H9 (cell line): ENCODE data around the gene HOXA4. TPM values are rescaled to one million over a fixed set of nuclear protein-coding genes. Genes with fewer than 3 reads are reported as not detected.
A peak's percentile ranks its signal among the peaks of the same experiment; 100 is the strongest.

Experiments
- DNase-seq: peaks from one replicate; pipeline ENCODE4 v3.0.0-alpha.2; 2017
- H2AFZ ChIP-seq: one replicate; pipeline ENCODE4 v1.6.1; 2013; ENCODE audit warnings: mild to moderate bottlenecking, low read length, control low read depth, moderate library complexity
- H2AK5ac ChIP-seq: 2 replicates; pipeline ENCODE4 v1.6.1; 2013; ENCODE audit warnings: low read length, control low read depth, mixed read lengths; ENCODE audit not compliant: insufficient read length
- H2BK120ac ChIP-seq: one replicate; pipeline ENCODE4 v1.6.1; 2013; ENCODE audit warnings: low read depth, mild to moderate bottlenecking, low read length, control low read depth, inconsistent platforms; ENCODE audit not compliant: poor library complexity, severe bottlenecking
- H2BK12ac ChIP-seq: 2 replicates; pipeline ENCODE4 v1.6.1; 2013; ENCODE audit warnings: low read length, control low read depth, mixed read lengths, low read depth; ENCODE audit not compliant: insufficient read length
- H2BK15ac ChIP-seq: 2 replicates; pipeline ENCODE4 v1.6.1; 2013; ENCODE audit warnings: low read depth, low read length, control low read depth
- H2BK20ac ChIP-seq: one replicate; pipeline ENCODE4 v1.6.1; 2013; ENCODE audit warnings: low read depth, mild to moderate bottlenecking, low read length, control low read depth, inconsistent platforms; ENCODE audit not compliant: poor library complexity, severe bottlenecking
- H2BK5ac ChIP-seq: 2 replicates; pipeline ENCODE4 v1.6.1; 2013; ENCODE audit warnings: low read length, control low read depth, mixed read lengths; ENCODE audit not compliant: insufficient read length
- H3K14ac ChIP-seq: 2 replicates; pipeline ENCODE4 v1.6.1; 2013; ENCODE audit warnings: low read length, control low read depth; ENCODE audit not compliant: insufficient read depth
- H3K18ac ChIP-seq: 2 replicates; pipeline ENCODE4 v1.6.1; 2013; ENCODE audit warnings: low read depth, mild to moderate bottlenecking, mixed read lengths, low read length, control low read depth; ENCODE audit not compliant: insufficient read length
- H3K23ac ChIP-seq: 2 replicates; pipeline ENCODE4 v1.6.1; 2013; ENCODE audit warnings: low read length, control low read depth, mixed read lengths, low read depth; ENCODE audit not compliant: insufficient read length
- H3K23me2 ChIP-seq: 2 replicates; pipeline ENCODE4 v1.6.1; 2013; ENCODE audit warnings: low read depth, mild to moderate bottlenecking, mixed read lengths, low read length, control low read depth; ENCODE audit not compliant: insufficient read length, poor library complexity, severe bottlenecking
- H3K27ac ChIP-seq: 2 replicates; pipeline ENCODE4 v1.5.1; 2013; ENCODE audit warnings: low read length, control low read depth, mixed read lengths, low read depth; ENCODE audit not compliant: insufficient read length
- H3K27me3 ChIP-seq: 2 replicates; pipeline ENCODE4 v1.6.1; 2013; ENCODE audit warnings: low read length, control low read depth, inconsistent platforms; ENCODE audit not compliant: insufficient read depth
- H3K4ac ChIP-seq: 2 replicates; pipeline ENCODE4 v1.6.1; 2013; ENCODE audit warnings: low read depth, mild to moderate bottlenecking, control low read depth, inconsistent platforms, low read length, moderate library complexity
- H3K4me1 ChIP-seq: 2 replicates; pipeline ENCODE4 v1.6.1; 2013; ENCODE audit warnings: low read length, control low read depth, inconsistent platforms; ENCODE audit not compliant: insufficient read depth
- H3K4me2 ChIP-seq: 2 replicates; pipeline ENCODE4 v1.6.1; 2013; ENCODE audit warnings: low read length, control low read depth, mixed read lengths; ENCODE audit not compliant: insufficient read length, insufficient read depth
- H3K56ac ChIP-seq: 2 replicates; pipeline ENCODE4 v1.6.1; 2013; ENCODE audit warnings: low read depth, mild to moderate bottlenecking, mixed read lengths, low read length, control low read depth; ENCODE audit not compliant: insufficient read length
- H3K79me1 ChIP-seq: 2 replicates; pipeline ENCODE4 v1.6.1; 2013; ENCODE audit warnings: low read depth, mild to moderate bottlenecking, moderate library complexity, low read length, control low read depth, inconsistent platforms; ENCODE audit not compliant: insufficient read depth, poor library complexity, severe bottlenecking
- H3K79me2 ChIP-seq: 2 replicates; pipeline ENCODE4 v1.6.1; 2013; ENCODE audit warnings: low read length, control low read depth, inconsistent platforms; ENCODE audit not compliant: insufficient read depth
- H3K9ac ChIP-seq: 2 replicates; pipeline ENCODE4 v1.6.1; 2013; ENCODE audit warnings: low read length, control low read depth, mixed read lengths; ENCODE audit not compliant: insufficient read length; ENCODE audit errors: extremely low read depth
- H3K9me3 ChIP-seq: one replicate; pipeline ENCODE4 v1.6.1; 2013; ENCODE audit warnings: low read depth, low read length, inconsistent platforms; ENCODE audit not compliant: control insufficient read depth
- H3T11ph ChIP-seq: one replicate; pipeline ENCODE4 v1.6.1; 2013; ENCODE audit warnings: mild to moderate bottlenecking, low read length, control low read depth, inconsistent platforms
- H4K20me1 ChIP-seq: one replicate; pipeline ENCODE4 v1.6.1; 2013; ENCODE audit not compliant: control insufficient read depth, insufficient read length, insufficient read depth
- H4K5ac ChIP-seq: 2 replicates; pipeline ENCODE4 v1.6.1; 2013; ENCODE audit warnings: low read depth, mild to moderate bottlenecking, mixed read lengths, low read length, control low read depth; ENCODE audit not compliant: insufficient read length
- H4K8ac ChIP-seq: replicated peaks from 2 replicates; pipeline ENCODE4 v1.6.1; 2013; ENCODE audit warnings: low read length, control low read depth, mixed read lengths, low read depth; ENCODE audit not compliant: insufficient read length
- H4K91ac ChIP-seq: 2 replicates; pipeline ENCODE4 v1.6.1; 2013; ENCODE audit warnings: low read depth, mild to moderate bottlenecking, moderate library complexity, mixed read lengths, low read length, control low read depth; ENCODE audit not compliant: insufficient read length
- H3K27ac Mint-ChIP-seq, 3 experiments: 2 replicates in 2 of 3; 3 replicates in 1 of 3; pipeline ENCODE4 v1.8.0; 2020 to 2021; ENCODE audit warnings: mixed read lengths in 3 of 3, mild to moderate bottlenecking in 1 of 3, moderate library complexity in 1 of 3
- H3K27me3 Mint-ChIP-seq: 2 replicates; pipeline ENCODE4 v1.8.0; 2021; ENCODE audit warnings: low read depth, mild to moderate bottlenecking, moderate library complexity, mixed read lengths
- H3K36me3 Mint-ChIP-seq, 3 experiments: 2 replicates in 2 of 3; 3 replicates in 1 of 3; pipeline ENCODE4 v1.8.0; 2020 to 2021; ENCODE audit warnings: low read depth in 3 of 3, mixed read lengths in 3 of 3; ENCODE audit not compliant: insufficient read depth in 1 of 3
- H3K4me1 Mint-ChIP-seq, 2 experiments: 2 replicates each; pipeline ENCODE4 v1.8.0; 2020; ENCODE audit warnings: mixed read lengths in 2 of 2
- H3K4me3 Mint-ChIP-seq, 2 experiments: 2 replicates in 1 of 2; 3 replicates in 1 of 2; pipeline ENCODE4 v1.8.0; 2020 to 2021; ENCODE audit warnings: mild to moderate bottlenecking in 2 of 2, mixed read lengths in 2 of 2, moderate library complexity in 1 of 2
- H3K9me3 Mint-ChIP-seq, 2 experiments: 2 replicates in 1 of 2; 3 replicates in 1 of 2; pipeline ENCODE4 v1.8.0; 2020; ENCODE audit warnings: mild to moderate bottlenecking in 2 of 2, mixed read lengths in 2 of 2, moderate library complexity in 1 of 2
- CTCF ChIP-seq: fragments of 200-600 bp; sonication (generic); conservative IDR thresholded peaks from 3 replicates; pipeline ENCODE4 v1.8.0; 2021; ENCODE audit warnings: antibody characterized with exemption, mild to moderate bottlenecking
- WGBS: extraction: QIAGEN DNeasy Blood & Tissue Kit; methylation state at CpG from one replicate; pipeline ENCODE4 v1.1.7; 2013; ENCODE audit warnings: missing lambda C conversion rate, low lambda C conversion rate, mixed read lengths; ENCODE audit not compliant: insufficient read length; ENCODE audit errors: extremely low coverage; 5-methylcytosine and 5-hydroxymethylcytosine counted together
- total RNA-seq: library from RNA; stranded (reverse); gene quantifications from 2 replicates; pipeline ENCODE4 v1.2.1, GENCODE V29; 2021

The HOXA4 gene
- total RNA-seq, 1 experiment from 2014 or later, result not detected

GRCh38 chr7:27174874-27175625 lies 44.5 kb upstream of the HOXA4 start:
- no CpG with 5 or more reads among the region's 12 CpGs for WGBS
- H3K27me3 Mint-ChIP-seq, result peaks cover 98% of the 10 kb centered on the region

More at GRCh38 chr7:27174874-27175625, 44.5 kb upstream of the HOXA4 start:
- Histone ChIP-seq H3K56ac (no peak overlapping the region), H2BK15ac (no peak overlapping the region), H3K27me3 (peaks cover 98% of the 10 kb centered on the region), H3K9me3 (no peaks in the 10 kb centered on the region), H3K79me1 (no peaks in the 10 kb centered on the region), H4K8ac (no peak overlapping the region), H3K14ac (no peak overlapping the region), H4K20me1 (no peaks in the 10 kb centered on the region), H2AFZ (no peak overlapping the region), H2BK120ac (no peak overlapping the region), H3K79me2 (no peaks in the 10 kb centered on the region), H3K23ac (no peak overlapping the region), H2BK20ac (no peak overlapping the region), H3K27ac (no peak overlapping the region), H4K91ac (no peak overlapping the region), H3K4me1 (no peaks in the 10 kb centered on the region), H3K23me2 (no peaks in the 10 kb centered on the region), H2BK12ac (no peak overlapping the region), H4K5ac (no peak overlapping the region), H3T11ph (no peak overlapping the region), H2AK5ac (no peak overlapping the region), H3K4ac (no peak overlapping the region), H3K18ac (no peak overlapping the region), H2BK5ac (no peak overlapping the region), H3K4me2 (no peak overlapping the region), H3K9ac (no peak overlapping the region)
- H3K36me3 Mint-ChIP-seq, result no peaks in the 10 kb centered on the region; a peak in 2 of 7 replicates
- no peak overlapping the region for H3K27ac Mint-ChIP-seq
- TF ChIP-seq CTCF, result no peak
- peaks cover 3 to 7% of the 10 kb centered on the region in 2 experiments for H3K4me1 Mint-ChIP-seq
- DNase-seq, result peak; percentile 36
- peak overlapping the region in 1 of 2 experiments; percentile 55; a peak in 2 of 5 replicates for H3K4me3 Mint-ChIP-seq
- peaks cover 6 to 28% of the 10 kb centered on the region in 2 experiments; a peak in 4 of 5 replicates for H3K9me3 Mint-ChIP-seq
